ENCODE measurements around the gene AGBL3. TPM values are rescaled to one million over a fixed set of nuclear protein-coding genes. Genes with fewer than 3 reads are reported as not detected.
A peak's percentile ranks its signal among the peaks of the same experiment; 100 is the strongest.

Gene AGBL3
- total RNA-seq, result 1.5 and 1.9 TPM in 2 replicates

GRCh38 chr7:134986363-134987251, at the start of gene AGBL3:
TSS of gene AGBL3 (plus strand) at chr7:134986508. CDS start at chr7:134987934, 1,426 bp downstream.
- Mint-ChIP-seq H3K9me3 (no peaks in the 10 kb centered on the region), H3K36me3 (ENCODE audit: low read depth) (peaks cover 9% of the 10 kb centered on the region), H3K4me1 (ENCODE audit: low read depth) (peaks cover 49% of the 10 kb centered on the region), H3K4me3 (peak within 1 kb of the TSS; percentile 97), H3K27me3 (ENCODE audit: insufficient read depth) (no peaks in the 10 kb centered on the region), H3K27ac (peak within 1 kb of the TSS; percentile 86)
- peak; percentile 87 for DNase-seq (ENCODE audit: low spot score)
- intact Hi-C loops (cut with micrococcal nuclease), result loop anchor here (1.0 to 5.0 kb wide), 7 partner anchors 162 to 670 kb away; partner anchors contain the start of genes AKR1B1, CNOT4, CYREN and NUP205

DNA sequence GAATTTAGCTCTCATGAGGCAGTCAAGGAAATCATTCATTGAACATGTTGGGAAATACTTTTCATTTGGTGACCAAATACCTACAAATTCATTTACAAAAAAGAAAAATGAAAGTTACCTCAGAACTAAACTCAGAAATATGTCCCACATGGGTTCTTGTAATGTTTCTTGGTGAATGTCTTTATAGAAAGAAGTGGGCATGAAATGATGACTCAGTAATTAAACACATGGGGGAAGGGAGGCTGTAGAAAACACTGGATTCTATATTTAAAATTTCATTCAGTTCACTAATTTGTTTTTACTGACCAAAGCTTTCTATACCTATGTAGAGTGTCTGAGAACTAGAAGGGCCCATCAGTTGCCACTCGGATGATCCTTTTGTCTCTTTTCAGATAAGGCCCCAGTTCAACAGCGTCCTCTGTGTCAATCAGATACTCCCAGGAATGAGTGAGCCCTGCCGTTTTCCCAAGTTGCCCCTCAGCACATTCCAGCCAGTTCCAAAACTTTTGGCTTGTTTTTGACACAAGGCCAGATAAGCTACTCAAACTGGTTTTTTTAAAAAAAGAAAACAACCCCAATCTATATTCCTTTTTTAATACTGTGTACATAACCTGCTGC, 49.3 kb upstream of the AGBL3 start:
- Mint-ChIP-seq H3K4me3 (no peak overlapping the region), H3K27me3 (ENCODE audit: insufficient read depth) (peaks cover 5% of the 10 kb centered on the region), H3K4me1 (ENCODE audit: low read depth) (peaks cover 18% of the 10 kb centered on the region), H3K27ac (no peak overlapping the region), H3K36me3 (ENCODE audit: low read depth) (no peaks in the 10 kb centered on the region), H3K9me3 (peaks cover 4% of the 10 kb centered on the region)
- intact Hi-C loops (cut with micrococcal nuclease), result no loop called here
- no peak for DNase-seq (ENCODE audit: low spot score)

- Mint-ChIP-seq H3K4me3 (no peak overlapping the region), H3K4me1 (ENCODE audit: low read depth) (peaks cover 13% of the 10 kb centered on the region), H3K36me3 (ENCODE audit: low read depth) (no peaks in the 10 kb centered on the region), H3K9me3 (no peaks in the 10 kb centered on the region), H3K27ac (no peak overlapping the region), H3K27me3 (ENCODE audit: insufficient read depth) (peaks cover 9% of the 10 kb centered on the region)
- no peak for DNase-seq (ENCODE audit: low spot score)
- intact Hi-C loops (cut with micrococcal nuclease), result no loop called here
Observed at GRCh38 chr7:134938141-134938540, 48.2 kb upstream of the AGBL3 start.

DNA sequence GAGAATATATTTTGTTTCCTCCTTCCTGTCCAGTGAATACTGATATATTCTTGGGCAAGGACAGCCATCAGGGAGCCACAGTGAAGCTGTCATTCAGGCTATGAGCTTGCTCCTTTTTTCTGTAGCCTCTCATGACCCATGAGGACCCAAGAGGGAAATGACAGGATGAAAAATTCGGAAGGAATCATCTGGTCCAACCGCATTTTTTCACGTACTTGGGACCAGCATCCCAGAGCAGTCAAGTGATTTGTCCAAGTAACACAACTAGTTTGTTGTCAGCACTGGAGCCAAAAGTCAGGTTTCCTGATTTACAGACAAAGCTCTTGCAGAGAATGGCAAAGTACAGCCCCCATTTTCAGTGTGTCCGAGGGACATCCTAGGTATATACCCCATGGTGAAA, 47.2 kb upstream of the AGBL3 start:
- intact Hi-C loops (cut with micrococcal nuclease), result no loop called here
- no peak for DNase-seq (ENCODE audit: low spot score)

GRCh38 chr7:134940729-134941128, 45.6 kb upstream of the AGBL3 start:
- peaks cover 7% of the 10 kb centered on the region for H3K27me3 Mint-ChIP-seq (ENCODE audit: insufficient read depth)
- intact Hi-C loops (cut with micrococcal nuclease), result no loop called here
- no peak overlapping the region for H3K4me3 Mint-ChIP-seq
- DNase-seq (ENCODE audit: low spot score), result no peak
- peaks cover 6% of the 10 kb centered on the region for H3K4me1 Mint-ChIP-seq (ENCODE audit: low read depth)
- no peaks in the 10 kb centered on the region for H3K36me3 Mint-ChIP-seq (ENCODE audit: low read depth)
- H3K9me3 Mint-ChIP-seq, result no peaks in the 10 kb centered on the region
- no peak overlapping the region for H3K27ac Mint-ChIP-seq

More for the DNA sequence above, 47.2 kb upstream of the AGBL3 start:
- Mint-ChIP-seq H3K36me3 (ENCODE audit: low read depth) (no peaks in the 10 kb centered on the region), H3K27me3 (ENCODE audit: insufficient read depth) (peaks cover 7% of the 10 kb centered on the region), H3K4me3 (no peak overlapping the region), H3K27ac (no peak overlapping the region), H3K4me1 (ENCODE audit: low read depth) (peaks cover 6% of the 10 kb centered on the region), H3K9me3 (no peaks in the 10 kb centered on the region)

- Mint-ChIP-seq H3K36me3 (ENCODE audit: low read depth) (no peaks in the 10 kb centered on the region), H3K27ac (no peak overlapping the region), H3K27me3 (ENCODE audit: insufficient read depth) (peaks cover 9% of the 10 kb centered on the region), H3K9me3 (no peaks in the 10 kb centered on the region), H3K4me1 (ENCODE audit: low read depth) (peaks cover 9% of the 10 kb centered on the region), H3K4me3 (no peak overlapping the region)
- no peak for DNase-seq (ENCODE audit: low spot score)
- intact Hi-C loops (cut with micrococcal nuclease), result no loop called here
Observed at GRCh38 chr7:134941185-134941900, 45.0 kb upstream of the AGBL3 start.

DNA sequence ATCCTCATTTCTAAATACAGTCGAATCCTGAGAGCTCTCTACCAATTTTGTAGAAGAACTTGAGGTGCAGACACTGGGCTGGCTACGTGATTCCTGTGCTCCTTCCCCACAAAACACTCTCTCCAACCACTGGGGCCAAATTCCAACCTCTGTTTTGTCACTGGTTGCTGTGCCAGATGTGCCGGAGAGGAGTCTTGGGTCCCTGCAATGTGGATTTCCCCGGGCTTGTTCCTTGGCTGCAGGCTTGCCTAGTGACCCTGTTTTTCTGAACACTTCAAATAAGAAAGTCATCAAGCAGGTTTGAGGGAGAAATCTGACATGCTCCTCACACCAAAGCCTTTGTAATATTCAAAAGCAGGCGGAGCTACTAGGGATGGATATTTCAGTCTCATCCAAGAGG, 44.4 kb upstream of the AGBL3 start:
- no peaks in the 10 kb centered on the region for H3K36me3 Mint-ChIP-seq (ENCODE audit: low read depth)
- intact Hi-C loops (cut with micrococcal nuclease), result no loop called here
- H3K9me3 Mint-ChIP-seq, result no peaks in the 10 kb centered on the region
- H3K27me3 Mint-ChIP-seq (ENCODE audit: insufficient read depth), result peaks cover 9% of the 10 kb centered on the region
- no peak overlapping the region for H3K27ac Mint-ChIP-seq
- no peak for DNase-seq (ENCODE audit: low spot score)
- H3K4me3 Mint-ChIP-seq, result no peak overlapping the region
- peaks cover 6% of the 10 kb centered on the region for H3K4me1 Mint-ChIP-seq (ENCODE audit: low read depth)

DNA sequence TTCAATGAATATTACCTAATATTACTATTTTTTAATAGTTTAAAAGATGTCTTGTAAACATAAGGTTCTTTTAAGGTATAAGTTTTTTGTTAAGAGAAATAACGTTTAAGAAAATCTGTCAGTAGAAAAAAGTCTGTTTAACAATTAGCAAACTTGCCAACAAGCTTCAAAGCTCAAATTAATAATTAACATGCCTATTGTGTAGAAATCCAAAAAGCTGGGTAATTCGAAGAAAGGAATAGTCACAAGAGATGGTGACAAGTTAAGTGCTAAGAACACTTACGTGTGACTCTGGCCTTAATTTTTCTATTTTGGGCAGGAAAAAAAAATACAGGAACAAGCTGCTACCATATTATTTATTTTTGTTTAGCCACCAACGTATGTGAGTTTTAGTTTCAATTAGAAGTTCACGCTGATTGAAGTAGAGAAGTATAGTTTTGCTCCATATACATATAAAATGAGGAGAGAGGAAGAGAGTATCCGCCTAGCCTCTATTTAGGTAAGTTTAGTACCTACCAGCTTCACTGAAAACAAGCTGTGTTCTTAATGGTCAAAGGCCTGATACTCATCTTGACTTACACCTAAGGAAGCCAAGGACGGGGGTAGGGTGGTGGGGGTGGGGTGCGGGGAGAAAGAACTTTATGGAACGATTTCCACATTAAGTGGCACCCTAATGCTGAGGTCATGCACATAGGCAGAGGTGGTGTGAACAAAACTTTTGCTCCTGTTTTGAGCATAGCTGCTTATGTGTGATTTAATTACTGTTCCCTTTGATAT, 43.4 kb upstream of the AGBL3 start:
- no peak overlapping the region for H3K4me3 Mint-ChIP-seq
- H3K4me1 Mint-ChIP-seq (ENCODE audit: low read depth), result peaks cover 6% of the 10 kb centered on the region
- H3K27ac Mint-ChIP-seq, result no peak overlapping the region
- H3K27me3 Mint-ChIP-seq (ENCODE audit: insufficient read depth), result peaks cover 9% of the 10 kb centered on the region
- H3K9me3 Mint-ChIP-seq, result no peaks in the 10 kb centered on the region
- no peaks in the 10 kb centered on the region for H3K36me3 Mint-ChIP-seq (ENCODE audit: low read depth)
- DNase-seq (ENCODE audit: low spot score), result no peak
- intact Hi-C loops (cut with micrococcal nuclease), result no loop called here

DNA sequence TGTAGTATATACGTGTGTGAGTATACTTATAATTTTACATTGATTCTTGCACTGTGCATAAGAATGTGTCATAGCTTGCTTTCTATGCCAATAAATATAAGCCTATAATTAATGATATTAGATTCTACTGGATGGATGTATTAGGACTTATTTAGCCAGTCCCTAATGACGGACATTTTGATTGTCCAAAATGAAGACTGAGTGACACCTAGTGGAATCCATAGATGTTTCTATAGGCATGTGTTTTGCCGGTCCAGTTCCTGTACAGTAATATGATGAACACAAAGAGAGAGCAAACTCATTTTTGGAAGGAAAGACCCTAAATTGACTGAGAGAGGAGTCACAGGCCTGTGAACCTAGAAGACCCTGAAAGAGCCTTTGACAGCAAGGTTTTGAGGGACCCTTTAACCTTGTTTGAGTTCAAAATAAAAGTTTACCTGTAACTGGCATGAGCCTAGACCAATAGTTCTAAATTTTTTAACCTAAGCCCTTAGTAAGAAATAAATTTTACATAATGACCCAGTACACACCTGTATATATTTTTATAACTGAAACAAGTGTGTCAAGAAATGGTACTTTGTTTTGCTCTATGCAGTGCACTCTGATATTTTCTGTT, 42.4 kb upstream of the AGBL3 start:
- Mint-ChIP-seq H3K27me3 (ENCODE audit: insufficient read depth) (peaks cover 9% of the 10 kb centered on the region), H3K9me3 (no peaks in the 10 kb centered on the region), H3K4me1 (ENCODE audit: low read depth) (peaks cover 6% of the 10 kb centered on the region), H3K4me3 (no peak overlapping the region), H3K27ac (no peak overlapping the region), H3K36me3 (ENCODE audit: low read depth) (no peaks in the 10 kb centered on the region)
- intact Hi-C loops (cut with micrococcal nuclease), result no loop called here
- no peak for DNase-seq (ENCODE audit: low spot score)

DNA sequence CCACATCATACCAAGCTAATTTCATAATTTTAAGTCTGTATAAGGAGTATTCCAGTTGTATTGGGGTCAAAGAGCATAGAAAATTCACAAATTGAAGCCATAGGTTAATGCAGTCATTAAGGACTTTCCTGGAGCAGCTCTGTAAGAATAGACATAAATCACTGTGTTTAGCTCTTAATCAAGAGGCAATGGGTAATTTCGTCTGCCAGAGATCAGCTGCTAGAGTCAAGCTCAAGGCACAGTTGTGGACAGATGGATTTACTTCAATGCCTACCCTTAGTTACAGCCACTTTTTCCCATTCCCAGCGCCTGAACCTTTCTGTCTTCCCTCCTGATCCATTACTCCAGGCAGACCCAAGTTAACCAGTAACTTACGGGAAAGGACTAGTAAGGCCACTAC, 40.6 kb upstream of the AGBL3 start:
- Mint-ChIP-seq H3K36me3 (ENCODE audit: low read depth) (no peaks in the 10 kb centered on the region), H3K27me3 (ENCODE audit: insufficient read depth) (peaks cover 9% of the 10 kb centered on the region), H3K27ac (no peak overlapping the region), H3K4me3 (no peak overlapping the region), H3K9me3 (no peaks in the 10 kb centered on the region), H3K4me1 (ENCODE audit: low read depth) (peaks cover 6% of the 10 kb centered on the region)
- no peak for DNase-seq (ENCODE audit: low spot score)
- intact Hi-C loops (cut with micrococcal nuclease), result no loop called here

DNA sequence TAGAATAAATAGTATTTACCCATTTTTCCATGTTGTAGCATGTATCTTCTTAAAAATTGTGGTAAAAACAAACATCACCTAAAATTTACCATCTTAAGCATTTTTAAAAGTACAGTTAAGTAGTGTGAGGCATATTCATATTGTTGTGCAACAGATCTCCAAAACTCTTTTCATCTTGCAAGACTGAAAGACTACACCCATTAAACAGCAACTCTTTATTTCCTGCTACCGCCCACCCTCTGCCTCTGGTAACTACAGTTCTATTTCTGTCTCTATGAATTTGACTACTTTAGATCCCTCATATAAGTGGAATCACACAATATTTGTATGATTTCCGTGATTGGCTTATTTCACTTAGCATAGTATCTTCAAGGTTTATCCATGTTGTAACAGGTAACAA, 40.0 kb upstream of the AGBL3 start:
- no peaks in the 10 kb centered on the region for H3K9me3 Mint-ChIP-seq
- peaks cover 6% of the 10 kb centered on the region for H3K27me3 Mint-ChIP-seq (ENCODE audit: insufficient read depth)
- no peak overlapping the region for H3K4me3 Mint-ChIP-seq
- no peak for DNase-seq (ENCODE audit: low spot score)
- peaks cover 6% of the 10 kb centered on the region for H3K4me1 Mint-ChIP-seq (ENCODE audit: low read depth)
- intact Hi-C loops (cut with micrococcal nuclease), result no loop called here
- no peak overlapping the region for H3K27ac Mint-ChIP-seq
- H3K36me3 Mint-ChIP-seq (ENCODE audit: low read depth), result no peaks in the 10 kb centered on the region

DNA sequence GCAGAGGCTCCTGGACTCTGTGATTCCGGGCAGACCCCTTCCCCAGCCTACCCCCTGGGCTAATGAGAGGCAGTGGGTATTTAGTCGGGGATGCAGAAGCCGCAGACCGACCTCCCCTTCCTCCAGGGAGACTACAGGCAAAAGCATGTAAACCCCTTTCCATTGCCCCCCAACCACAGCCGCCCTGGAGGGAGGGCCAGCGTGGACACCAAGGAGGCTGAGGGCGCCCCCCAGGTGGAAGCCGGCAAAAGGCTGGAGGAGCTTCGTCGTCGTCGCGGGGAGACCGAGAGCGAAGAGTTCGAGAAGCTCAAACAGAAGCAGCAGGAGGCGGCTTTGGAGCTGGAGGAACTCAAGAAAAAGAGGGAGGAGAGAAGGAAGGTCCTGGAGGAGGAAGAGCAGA, 39.0 kb upstream of the AGBL3 start:
- Mint-ChIP-seq H3K27me3 (ENCODE audit: insufficient read depth) (peaks cover 6% of the 10 kb centered on the region), H3K4me1 (ENCODE audit: low read depth) (peaks cover 6% of the 10 kb centered on the region), H3K9me3 (no peaks in the 10 kb centered on the region), H3K27ac (no peak overlapping the region), H3K4me3 (no peak overlapping the region), H3K36me3 (ENCODE audit: low read depth) (no peaks in the 10 kb centered on the region)
- no peak for DNase-seq (ENCODE audit: low spot score)
- intact Hi-C loops (cut with micrococcal nuclease), result no loop called here
